Measurements from ENCODE around the gene CLMN.

CLMN gene

GRCh38 chr14:95319312-95320077, at the start of gene CLMN:
Gene CLMN (minus strand): TSS chr14:95319908. CDS start chr14:95319792, 116 bp downstream.
- DNase-seq (ENCODE audit: low read depth), result no peak

- DNase-seq (ENCODE audit: low read depth), result no peak
Measured at GRCh38 chr14:95365401-95365800, 45.7 kb upstream of the CLMN start.

GRCh38 chr14:95364481-95365209, 44.9 kb upstream of the CLMN start:
- DNase-seq (ENCODE audit: low read depth), result no peak

- no peak for DNase-seq (ENCODE audit: low read depth)
Measured at GRCh38 chr14:95363468-95363954, 43.8 kb upstream of the CLMN start.

- DNase-seq (ENCODE audit: low read depth), result no peak
Measured at GRCh38 chr14:95362138-95362494, 42.4 kb upstream of the CLMN start.

GRCh38 chr14:95361373-95362137, 41.8 kb upstream of the CLMN start:
- DNase-seq (ENCODE audit: low read depth), result peak; percentile 5

- no peak for DNase-seq (ENCODE audit: low read depth)
Measured at GRCh38 chr14:95360828-95361227, 41.1 kb upstream of the CLMN start.

- DNase-seq (ENCODE audit: low read depth), result no peak
Measured at GRCh38 chr14:95359994-95360826, 40.5 kb upstream of the CLMN start.

GRCh38 chr14:95356245-95356869, 36.6 kb upstream of the CLMN start:
- DNase-seq (ENCODE audit: low read depth), result no peak

- DNase-seq (ENCODE audit: low read depth), result no peak
Measured at GRCh38 chr14:95355422-95355821, 35.7 kb upstream of the CLMN start.

- DNase-seq (ENCODE audit: low read depth), result no peak
Measured at GRCh38 chr14:95354834-95355233, 35.1 kb upstream of the CLMN start.

GRCh38 chr14:95353664-95354063, 34.0 kb upstream of the CLMN start:
- DNase-seq (ENCODE audit: low read depth), result no peak

GRCh38 chr14:95353007-95353406, 33.3 kb upstream of the CLMN start:
- no peak for DNase-seq (ENCODE audit: low read depth)

- no peak for DNase-seq (ENCODE audit: low read depth)
Measured at GRCh38 chr14:95352481-95352880, 32.8 kb upstream of the CLMN start.

- DNase-seq (ENCODE audit: low read depth), result no peak
Measured at GRCh38 chr14:95349241-95349640, 29.5 kb upstream of the CLMN start.

- no peak for DNase-seq (ENCODE audit: low read depth)
Measured at GRCh38 chr14:95348395-95349080, 28.8 kb upstream of the CLMN start.

- no peak for DNase-seq (ENCODE audit: low read depth)
Measured at GRCh38 chr14:95346820-95347219, 27.1 kb upstream of the CLMN start.

- DNase-seq (ENCODE audit: low read depth), result no peak
Measured at GRCh38 chr14:95346266-95346665, 26.6 kb upstream of the CLMN start.

GRCh38 chr14:95345032-95345431, 25.3 kb upstream of the CLMN start:
- no peak for DNase-seq (ENCODE audit: low read depth)

- DNase-seq (ENCODE audit: low read depth), result no peak
Measured at GRCh38 chr14:95344536-95344935, 24.8 kb upstream of the CLMN start.

GRCh38 chr14:95341564-95341963, 21.9 kb upstream of the CLMN start:
- no peak for DNase-seq (ENCODE audit: low read depth)
